GM18951 (cell line): ENCODE data around the gene TBC1D16.

ENCODE experiments used
- POLR2A ChIP-seq: IDR thresholded peaks from 4 replicates; pipeline ENCODE4 v1.6.1; 2011; ENCODE audit warnings: mild to moderate bottlenecking; ENCODE audit not compliant: insufficient read length, insufficient read depth; ENCODE audit errors: extremely low read depth
- in situ Hi-C: fragments of 300-500 bp; cut with MboI; formaldehyde crosslinking; loops from one replicate; pipeline ENCODE4 v1.12.0; 2022; ENCODE audit warnings: low sequenced_read_pairs, mixed read lengths, inconsistent platforms; ENCODE audit not compliant: unreplicated experiment

The TBC1D16 gene

GRCh38 chr17:79952265-79952877 lies 83.3 kb downstream of the TBC1D16 start:
- in situ Hi-C loops = loop anchor here (25.0 kb wide), 1 partner anchor 165 kb away; the partner anchor contains the start of genes CBX2 and CBX8

GRCh38 chr17:79951361-79952264 lies 84.1 kb downstream of the TBC1D16 start:
- in situ Hi-C loops = loop anchor here (25.0 kb wide), 1 partner anchor 164 kb away; the partner anchor contains the start of genes CBX2 and CBX8
- TF ChIP-seq POLR2A = no peak

More at GRCh38 chr17:79952265-79952877, 83.3 kb downstream of the TBC1D16 start:
- TF ChIP-seq POLR2A = no peak

- no peak for TF ChIP-seq POLR2A
- in situ Hi-C loops = loop anchor here (25.0 kb wide), 1 partner anchor 163 kb away; the partner anchor contains the start of genes CBX2 and CBX8
These were observed 84.9 kb downstream of the TBC1D16 start for GRCh38 chr17:79950751-79951150.

- in situ Hi-C loops = loop anchor here (25.0 kb wide), 1 partner anchor 163 kb away; the partner anchor contains the start of genes CBX2 and CBX8
- TF ChIP-seq POLR2A = no peak
These were observed 85.4 kb downstream of the TBC1D16 start for GRCh38 chr17:79950306-79950705.

GRCh38 chr17:79949656-79950209 lies 85.9 kb downstream of the TBC1D16 start:
- TF ChIP-seq POLR2A = no peak
- in situ Hi-C loops = loop anchor here (25.0 kb wide), 1 partner anchor 162 kb away; the partner anchor contains the start of genes CBX2 and CBX8

- no peak for TF ChIP-seq POLR2A
- in situ Hi-C loops = no loop called here
These were observed 86.6 kb downstream of the TBC1D16 start for GRCh38 chr17:79948945-79949655.

GRCh38 chr17:79948406-79948944 lies 87.2 kb downstream of the TBC1D16 start:
- TF ChIP-seq POLR2A = no peak
- in situ Hi-C loops = no loop called here

GRCh38 chr17:79947351-79948031 lies 88.2 kb downstream of the TBC1D16 start:
- TF ChIP-seq POLR2A = no peak
- in situ Hi-C loops = no loop called here

GRCh38 chr17:79946352-79947231 lies 89.1 kb downstream of the TBC1D16 start:
- in situ Hi-C loops = no loop called here

GRCh38 chr17:79945591-79946255 lies 89.9 kb downstream of the TBC1D16 start:
- in situ Hi-C loops = no loop called here
- no peak for TF ChIP-seq POLR2A

More at GRCh38 chr17:79946352-79947231, 89.1 kb downstream of the TBC1D16 start:
- no peak for TF ChIP-seq POLR2A
